ENCODE measurements around the gene IL1A. TPM values are rescaled to one million over a fixed set of nuclear protein-coding genes. Genes with fewer than 3 reads are reported as not detected.

The IL1A gene
- total and polyA plus RNA-seq, 9 of the 15 experiments (the other 6 are each of a cell fraction or from before 2014, with no cell fraction given), result 0.03 to 0.27 (median 0.14) TPM; not detected in 2

GRCh38 chr2:112794131-112794733, 9.9 kb upstream of the IL1A start (continued):
- TF ChIP-seq SRSF9 (IDR thresholded peaks at IDR 0.05; ENCODE audit: borderline replicate concordance, low read depth, low read length) (no peak), GTF3C2 (IDR thresholded peaks at IDR 0.05; ENCODE audit: borderline replicate concordance, extremely low read depth, insufficient read length) (no peak), ELF1 (tag; IDR thresholded peaks at IDR 0.05) (peak; percentile 59; the same call in 1 of the 2 replicates), ESRRA (IDR thresholded peaks at IDR 0.05; ENCODE audit: borderline replicate concordance, low read depth) (no peak), BRD4 (IDR thresholded peaks at IDR 0.05) (no peak; the same call in 1 of the 2 replicates), ILK (tag; IDR thresholded peaks at IDR 0.05; ENCODE audit: borderline replicate concordance, low read depth) (no peak), ZNF668 (CRISPR knock-in tag; IDR thresholded peaks at IDR 0.05) (peak; percentile 85), NCOA1 (IDR thresholded peaks at IDR 0.05; ENCODE audit: low read depth) (peak; percentile 87), ZNF408 (CRISPR knock-in tag; IDR thresholded peaks at IDR 0.05; ENCODE audit: low read depth) (no peak), EHMT2 (IDR thresholded peaks at IDR 0.05) (peak; percentile 95), TSC22D4 (tag; IDR thresholded peaks at IDR 0.05) (no peak), MXI1 (IDR thresholded peaks at IDR 0.05; ENCODE audit: low read depth, low read length) (no peak), MNT (conservative IDR thresholded peaks at IDR 0.05) (peak; percentile 66 to 89; a peak in 3 of 4 replicates), NFATC3 (IDR thresholded peaks at IDR 0.05) (peak; percentile 45; the same call in 1 of the 2 replicates), EP400 (IDR thresholded peaks at IDR 0.05) (peak; percentile 98), HNRNPH1 (optimal IDR thresholded peaks at IDR 0.05; ENCODE audit: low read depth, low read length) (no peak), KAT7 (CRISPR knock-in tag; IDR thresholded peaks at IDR 0.05; ENCODE audit: borderline replicate concordance) (no peak; the same call in 1 of the 2 replicates), ZNF197 (CRISPR knock-in tag; IDR thresholded peaks at IDR 0.05; ENCODE audit: low read depth) (peak; percentile 57; the same call in 1 of the 2 replicates), ETS1 (conservative IDR thresholded peaks at IDR 0.05; ENCODE audit: control insufficient read depth, low read depth, low read length) (no peak), CBX1 (IDR thresholded peaks at IDR 0.05; ENCODE audit: low read depth) (0 out of 2 replicates have a peak, but pooled peaks have one; percentile 38), MYC (IDR thresholded peaks at IDR 0.05; ENCODE audit: low read depth, low read length) (peak; percentile 98), MYC (CRISPR knock-in tag; IDR thresholded peaks at IDR 0.05; ENCODE audit: borderline replicate concordance, low read depth) (no peak; the same call in 1 of the 2 replicates), HES1 (IDR thresholded peaks at IDR 0.05; ENCODE audit: low read depth) (peak; percentile 57)

All from K562 (cell line).